Type B pancreatic cell (in vitro differentiated cells): ENCODE measurements around the gene ZNF775. TPM values are rescaled to one million over a fixed set of nuclear protein-coding genes. Genes with fewer than 3 reads are reported as not detected.

Source experiments
- DNase-seq: peaks from one replicate; pipeline ENCODE4 v3.0.0; 2021; ENCODE audit warnings: mixed read lengths; ENCODE audit not compliant: unreplicated experiment; ENCODE audit errors: extremely low spot score
- H3K27ac Mint-ChIP-seq: 2 replicates; pipeline ENCODE4 v1.8.0; 2021; ENCODE audit warnings: mild to moderate bottlenecking, mixed read lengths
- H3K27me3 Mint-ChIP-seq: 2 replicates; pipeline ENCODE4 v1.8.0; 2021; ENCODE audit warnings: mixed read lengths
- H3K36me3 Mint-ChIP-seq: 2 replicates; pipeline ENCODE4 v1.8.0; 2021; ENCODE audit warnings: mixed read lengths
- H3K4me1 Mint-ChIP-seq: one replicate; pipeline ENCODE4 v1.8.0; 2021; ENCODE audit warnings: mixed read lengths; ENCODE audit not compliant: unreplicated experiment
- H3K4me3 Mint-ChIP-seq: 2 replicates; pipeline ENCODE4 v1.8.0; 2021; ENCODE audit warnings: mild to moderate bottlenecking, mixed read lengths
- H3K9me3 Mint-ChIP-seq: 2 replicates; pipeline ENCODE4 v1.8.0; 2021; ENCODE audit warnings: mixed read lengths
- long read RNA-seq: library from polyadenylated mRNA; unstranded; transcript quantifications from one replicate; pipeline ENCODE4 v2.0.0, GENCODE V29; 2020
- total RNA-seq: library from RNA; stranded (reverse); gene quantifications from 2 replicates; pipeline ENCODE4 v1.2.1, GENCODE V29; 2021; ENCODE audit warnings: low replicate concordance
- TF ChIP-seq, protein P1 (sequence below): fragments of 200-600 bp; sonication (generic); conservative IDR thresholded peaks from 2 replicates; pipeline ENCODE4 v1.5.0; 2021; ENCODE audit warnings: antibody characterized with exemption, mild to moderate bottlenecking

ZNF775 gene
- 6.9 and 12.3 TPM in 2 replicates for total RNA-seq
- long read RNA-seq: 0 reads

- peaks cover 7% of the 10 kb centered on the region for H3K36me3 Mint-ChIP-seq
- peak within 1 kb of the TSS; percentile 95 for H3K4me3 Mint-ChIP-seq
- no peaks in the 10 kb centered on the region for H3K9me3 Mint-ChIP-seq
- peak; percentile 97 for DNase-seq
- peak within 1 kb of the TSS; percentile 94 for H3K27ac Mint-ChIP-seq
- no peaks in the 10 kb centered on the region for H3K27me3 Mint-ChIP-seq
- H3K4me1 Mint-ChIP-seq: peaks cover 70% of the 10 kb centered on the region
- TF ChIP-seq, protein P1, sequence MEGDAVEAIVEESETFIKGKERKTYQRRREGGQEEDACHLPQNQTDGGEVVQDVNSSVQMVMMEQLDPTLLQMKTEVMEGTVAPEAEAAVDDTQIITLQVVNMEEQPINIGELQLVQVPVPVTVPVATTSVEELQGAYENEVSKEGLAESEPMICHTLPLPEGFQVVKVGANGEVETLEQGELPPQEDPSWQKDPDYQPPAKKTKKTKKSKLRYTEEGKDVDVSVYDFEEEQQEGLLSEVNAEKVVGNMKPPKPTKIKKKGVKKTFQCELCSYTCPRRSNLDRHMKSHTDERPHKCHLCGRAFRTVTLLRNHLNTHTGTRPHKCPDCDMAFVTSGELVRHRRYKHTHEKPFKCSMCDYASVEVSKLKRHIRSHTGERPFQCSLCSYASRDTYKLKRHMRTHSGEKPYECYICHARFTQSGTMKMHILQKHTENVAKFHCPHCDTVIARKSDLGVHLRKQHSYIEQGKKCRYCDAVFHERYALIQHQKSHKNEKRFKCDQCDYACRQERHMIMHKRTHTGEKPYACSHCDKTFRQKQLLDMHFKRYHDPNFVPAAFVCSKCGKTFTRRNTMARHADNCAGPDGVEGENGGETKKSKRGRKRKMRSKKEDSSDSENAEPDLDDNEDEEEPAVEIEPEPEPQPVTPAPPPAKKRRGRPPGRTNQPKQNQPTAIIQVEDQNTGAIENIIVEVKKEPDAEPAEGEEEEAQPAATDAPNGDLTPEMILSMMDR: no peak
Observed at GRCh38 chr7:150378853-150379440, at the start of gene ZNF775. Gene ZNF775, plus strand, starts transcription at chr7:150379330. Its CDS starts 9,141 bp downstream, at chr7:150388471.

GRCh38 chr7:150329331-150330120, 49.6 kb upstream of the ZNF775 start:
- Mint-ChIP-seq H3K27me3 (no peaks in the 10 kb centered on the region), H3K36me3 (peaks cover 12% of the 10 kb centered on the region), H3K27ac (no peak overlapping the region), H3K9me3 (no peaks in the 10 kb centered on the region), H3K4me1 (peaks cover 8% of the 10 kb centered on the region), H3K4me3 (no peak overlapping the region)
- TF ChIP-seq, protein P1: no peak
- DNase-seq: no peak

GRCh38 chr7:150330211-150330885, 48.8 kb upstream of the ZNF775 start:
- H3K27ac Mint-ChIP-seq: no peak overlapping the region
- TF ChIP-seq, protein P1: no peak
- peaks cover 5% of the 10 kb centered on the region for H3K4me1 Mint-ChIP-seq
- H3K9me3 Mint-ChIP-seq: no peaks in the 10 kb centered on the region
- no peak overlapping the region for H3K4me3 Mint-ChIP-seq
- no peaks in the 10 kb centered on the region for H3K27me3 Mint-ChIP-seq
- no peak for DNase-seq
- peaks cover 12% of the 10 kb centered on the region for H3K36me3 Mint-ChIP-seq

GRCh38 chr7:150332852-150333635, 46.1 kb upstream of the ZNF775 start:
- no peaks in the 10 kb centered on the region for H3K9me3 Mint-ChIP-seq
- H3K4me1 Mint-ChIP-seq: peaks cover 12% of the 10 kb centered on the region
- no peak for DNase-seq
- TF ChIP-seq, protein P1: no peak
- no peak overlapping the region for H3K4me3 Mint-ChIP-seq
- H3K27me3 Mint-ChIP-seq: no peaks in the 10 kb centered on the region
- H3K27ac Mint-ChIP-seq: no peak overlapping the region
- H3K36me3 Mint-ChIP-seq: peaks cover 3% of the 10 kb centered on the region

- Mint-ChIP-seq H3K4me1 (peaks cover 14% of the 10 kb centered on the region), H3K4me3 (no peak overlapping the region), H3K9me3 (no peaks in the 10 kb centered on the region), H3K27ac (no peak overlapping the region), H3K36me3 (peaks cover 3% of the 10 kb centered on the region), H3K27me3 (no peaks in the 10 kb centered on the region)
- no peak for DNase-seq
- TF ChIP-seq, protein P1: no peak
Observed at GRCh38 chr7:150333659-150334058, 45.5 kb upstream of the ZNF775 start.
